ENCODE data around the gene TOP2A.
A peak's percentile ranks its signal among the peaks of the same experiment; 100 is the strongest.

TOP2A gene

GRCh38 chr17:40453881-40454612 lies 36.4 kb upstream of the TOP2A start:
- DNase-seq (ENCODE audit: low spot score) = no peak

GRCh38 chr17:40452921-40453378 lies 35.3 kb upstream of the TOP2A start:
- DNase-seq (ENCODE audit: low spot score) = no peak

- DNase-seq (ENCODE audit: low spot score) = no peak
Observed at GRCh38 chr17:40452216-40452787, 34.6 kb upstream of the TOP2A start.

- DNase-seq (ENCODE audit: low spot score) = peak; percentile 73
Observed at GRCh38 chr17:40451420-40451819, 33.7 kb upstream of the TOP2A start.

GRCh38 chr17:40450175-40450574 lies 32.5 kb upstream of the TOP2A start:
- DNase-seq (ENCODE audit: low spot score) = peak; percentile 47

GRCh38 chr17:40448639-40449261 lies 31.1 kb upstream of the TOP2A start:
- no peak for DNase-seq (ENCODE audit: low spot score)

- no peak for DNase-seq (ENCODE audit: low spot score)
Observed at GRCh38 chr17:40448213-40448638, 30.5 kb upstream of the TOP2A start.

GRCh38 chr17:40447806-40448205 lies 30.1 kb upstream of the TOP2A start:
- DNase-seq (ENCODE audit: low spot score) = no peak

GRCh38 chr17:40447148-40447644 lies 29.5 kb upstream of the TOP2A start:
- DNase-seq (ENCODE audit: low spot score) = no peak

GRCh38 chr17:40445751-40446468 lies 28.2 kb upstream of the TOP2A start:
- DNase-seq (ENCODE audit: low spot score) = no peak

- no peak for DNase-seq (ENCODE audit: low spot score)
Observed at GRCh38 chr17:40443988-40444899, 26.5 kb upstream of the TOP2A start.

GRCh38 chr17:40443196-40443987 lies 25.7 kb upstream of the TOP2A start, which contains the start of gene IGFBP4:
Gene IGFBP4, plus strand, starts transcription at chr17:40443450. Its CDS starts 286 bp downstream, at chr17:40443736.
- peak; percentile 74 for DNase-seq (ENCODE audit: low spot score)

GRCh38 chr17:40442392-40443195 lies 24.9 kb upstream of the TOP2A start:
- DNase-seq (ENCODE audit: low spot score) = peak; percentile 52

- no peak for DNase-seq (ENCODE audit: low spot score)
Observed at GRCh38 chr17:40440166-40440565, 22.5 kb upstream of the TOP2A start.

- no peak for DNase-seq (ENCODE audit: low spot score)
Observed at GRCh38 chr17:40437095-40437732, 19.5 kb upstream of the TOP2A start.

GRCh38 chr17:40436636-40437035 lies 18.9 kb upstream of the TOP2A start:
- no peak for DNase-seq (ENCODE audit: low spot score)

- DNase-seq (ENCODE audit: low spot score) = peak; percentile 60
Observed at GRCh38 chr17:40433551-40434415, 16.1 kb upstream of the TOP2A start.
